Epithelial cell of esophagus (primary cell): ENCODE data around the gene YIF1A.

Source experiments
- DNase-seq: peaks from one replicate; pipeline ENCODE4 v3.0.0; 2010; ENCODE audit warnings: low read depth
- H3K4me3 ChIP-seq: 2 replicates; pipeline ENCODE4 v1.5.1; 2011; ENCODE audit warnings: mild to moderate bottlenecking, low read length, control low read depth
- TF ChIP-seq, protein P1 (sequence below): IDR thresholded peaks from 2 replicates; pipeline ENCODE4 v1.5.1; 2011; ENCODE audit warnings: low read depth, mild to moderate bottlenecking, low read length, control low read depth, inconsistent platforms; ENCODE audit not compliant: insufficient read depth; ENCODE audit errors: missing control alignments

Gene YIF1A

DNA sequence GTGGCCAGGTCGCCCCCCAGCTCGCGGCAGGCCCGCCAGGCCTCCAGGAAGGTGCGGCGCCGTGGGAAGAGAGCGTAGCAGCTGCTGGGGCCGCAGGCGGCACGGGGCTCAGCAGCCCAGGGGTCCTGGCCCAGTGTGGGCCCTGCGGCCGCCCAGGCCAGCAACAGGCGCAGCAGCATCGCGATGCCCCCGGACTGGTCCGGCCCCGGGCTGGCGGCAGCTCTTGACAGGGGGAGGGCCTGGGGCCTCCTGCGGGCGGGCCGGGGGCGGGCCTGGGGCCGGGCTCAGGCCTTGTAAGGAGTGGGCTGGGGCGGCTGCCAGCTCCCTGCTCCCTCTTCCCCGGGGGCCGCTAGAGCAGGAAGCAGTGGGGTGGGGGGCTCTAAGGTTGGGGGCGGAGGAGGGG is 27.9 kb upstream of the YIF1A start, which contains the start of gene CD248:
Gene CD248, minus strand, starts transcription at position 196 of the 403 bp plus-strand sequence. Its CDS starts 17 bp downstream, at position 179.
- TF ChIP-seq, protein P1, sequence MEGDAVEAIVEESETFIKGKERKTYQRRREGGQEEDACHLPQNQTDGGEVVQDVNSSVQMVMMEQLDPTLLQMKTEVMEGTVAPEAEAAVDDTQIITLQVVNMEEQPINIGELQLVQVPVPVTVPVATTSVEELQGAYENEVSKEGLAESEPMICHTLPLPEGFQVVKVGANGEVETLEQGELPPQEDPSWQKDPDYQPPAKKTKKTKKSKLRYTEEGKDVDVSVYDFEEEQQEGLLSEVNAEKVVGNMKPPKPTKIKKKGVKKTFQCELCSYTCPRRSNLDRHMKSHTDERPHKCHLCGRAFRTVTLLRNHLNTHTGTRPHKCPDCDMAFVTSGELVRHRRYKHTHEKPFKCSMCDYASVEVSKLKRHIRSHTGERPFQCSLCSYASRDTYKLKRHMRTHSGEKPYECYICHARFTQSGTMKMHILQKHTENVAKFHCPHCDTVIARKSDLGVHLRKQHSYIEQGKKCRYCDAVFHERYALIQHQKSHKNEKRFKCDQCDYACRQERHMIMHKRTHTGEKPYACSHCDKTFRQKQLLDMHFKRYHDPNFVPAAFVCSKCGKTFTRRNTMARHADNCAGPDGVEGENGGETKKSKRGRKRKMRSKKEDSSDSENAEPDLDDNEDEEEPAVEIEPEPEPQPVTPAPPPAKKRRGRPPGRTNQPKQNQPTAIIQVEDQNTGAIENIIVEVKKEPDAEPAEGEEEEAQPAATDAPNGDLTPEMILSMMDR: no peak
- no peak within 1 kb of the TSS for H3K4me3 ChIP-seq
- no peak for DNase-seq

DNA sequence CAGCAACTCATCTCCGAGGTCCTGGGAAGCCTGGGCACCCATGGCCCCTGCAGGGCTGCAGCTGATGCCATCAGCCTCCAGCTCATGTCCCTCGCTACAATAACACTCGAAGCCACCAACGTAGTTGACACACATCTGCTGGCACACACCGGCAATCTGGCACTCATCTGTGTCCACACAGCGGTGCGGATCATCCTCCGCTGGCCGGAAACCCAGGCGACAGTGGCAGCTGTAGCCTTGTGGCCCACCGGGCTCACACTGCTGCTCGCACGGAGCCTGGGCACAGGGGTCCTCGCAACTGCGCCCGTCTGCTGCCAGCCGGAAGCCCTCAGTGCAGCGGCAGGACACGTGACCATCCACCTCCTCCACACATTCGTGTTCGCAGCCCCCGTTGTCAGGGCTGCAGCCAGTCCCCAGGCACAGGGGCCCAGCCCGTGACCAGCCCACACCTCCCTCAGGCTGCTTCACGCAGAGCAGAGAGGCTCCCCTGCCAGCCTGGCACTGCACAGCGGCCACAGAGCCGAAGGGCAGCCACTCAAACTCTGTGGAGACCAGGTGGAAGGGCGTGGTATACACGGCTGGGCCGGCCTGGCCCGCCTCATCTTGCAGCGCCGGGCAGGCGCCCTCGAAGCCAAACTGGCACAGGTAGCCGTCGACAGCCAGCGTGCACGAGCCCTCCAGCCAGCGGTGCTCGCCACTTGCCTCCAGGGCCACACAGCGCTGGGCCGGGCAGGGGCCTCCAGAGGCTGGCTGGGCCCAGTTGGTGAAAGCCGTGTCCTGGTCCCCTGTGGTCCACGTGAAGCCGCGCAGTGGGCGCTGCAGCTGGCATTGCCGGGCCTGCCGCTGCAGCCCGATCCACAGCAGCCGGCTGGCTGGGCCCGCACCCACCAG is 27.2 kb upstream of the YIF1A start:
- no peak overlapping the region for H3K4me3 ChIP-seq
- TF ChIP-seq, protein P1: no peak
- DNase-seq: no peak

DNA sequence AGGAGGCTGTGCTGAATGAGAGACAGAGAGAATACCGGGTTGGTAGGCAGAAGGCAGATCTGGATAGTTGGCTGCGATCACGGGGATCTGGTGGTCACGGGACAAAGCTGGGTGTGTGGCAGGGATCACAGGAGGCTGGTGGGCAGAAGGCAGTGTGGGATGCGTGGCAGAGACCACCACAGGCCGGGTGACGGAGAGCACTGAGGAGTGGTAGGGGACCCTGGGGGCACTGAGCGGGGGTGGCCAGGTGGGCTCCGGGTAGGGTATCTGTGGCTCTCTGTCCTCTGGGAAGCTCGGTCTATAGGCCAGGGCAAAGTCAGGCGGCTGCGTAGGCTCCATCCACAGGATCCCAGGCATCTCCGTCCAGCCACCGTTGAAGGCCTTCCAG is 26.5 kb upstream of the YIF1A start:
- TF ChIP-seq, protein P1: no peak
- DNase-seq: no peak
- H3K4me3 ChIP-seq: no peak overlapping the region

DNA sequence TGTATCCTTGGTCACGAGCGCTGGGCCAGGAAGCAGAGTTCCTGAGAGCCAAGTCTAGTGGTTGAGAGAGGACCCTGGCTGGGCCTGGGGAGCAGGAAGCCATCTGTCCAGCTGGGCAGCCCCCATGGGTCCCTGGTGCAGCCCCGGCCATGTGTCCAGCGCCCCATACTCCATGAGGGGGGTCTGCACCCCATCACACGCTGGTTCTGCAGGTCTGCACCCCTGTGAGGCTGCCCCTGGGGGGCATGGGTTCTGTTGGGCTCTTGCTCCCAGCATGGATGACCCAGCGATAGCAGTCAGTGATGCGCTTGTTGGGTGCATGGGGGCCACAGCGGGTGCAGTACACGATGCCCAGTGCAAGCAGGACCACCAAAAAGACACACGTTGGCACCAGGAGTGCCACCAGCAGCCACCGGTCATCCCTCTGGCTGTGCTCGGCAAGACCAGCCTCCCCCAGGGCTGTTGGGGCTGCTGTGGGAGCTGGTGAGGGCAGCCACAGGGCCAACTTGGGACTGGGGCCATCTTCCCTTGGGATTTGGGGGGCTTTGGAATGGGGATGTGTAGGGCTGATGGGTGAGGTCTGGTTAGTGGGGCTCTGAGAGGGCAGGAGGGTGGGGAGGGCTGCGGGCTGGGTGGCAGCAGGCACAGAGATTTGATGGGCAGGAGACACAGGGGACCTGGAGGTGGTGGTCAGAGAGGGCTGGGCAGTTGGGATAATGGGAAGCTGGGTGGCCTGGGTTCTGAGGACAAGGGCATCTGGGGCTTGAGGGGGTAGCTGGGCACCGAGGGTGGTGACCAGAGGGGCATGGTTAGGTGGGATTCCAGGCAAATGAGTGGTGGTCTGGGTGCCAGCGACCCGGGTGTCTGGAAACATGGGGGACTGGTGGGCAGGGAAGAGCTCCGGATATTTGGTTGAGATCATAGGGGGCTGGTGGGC is 25.9 kb upstream of the YIF1A start:
- no peak for DNase-seq
- no peak overlapping the region for H3K4me3 ChIP-seq
- TF ChIP-seq, protein P1: no peak

DNA sequence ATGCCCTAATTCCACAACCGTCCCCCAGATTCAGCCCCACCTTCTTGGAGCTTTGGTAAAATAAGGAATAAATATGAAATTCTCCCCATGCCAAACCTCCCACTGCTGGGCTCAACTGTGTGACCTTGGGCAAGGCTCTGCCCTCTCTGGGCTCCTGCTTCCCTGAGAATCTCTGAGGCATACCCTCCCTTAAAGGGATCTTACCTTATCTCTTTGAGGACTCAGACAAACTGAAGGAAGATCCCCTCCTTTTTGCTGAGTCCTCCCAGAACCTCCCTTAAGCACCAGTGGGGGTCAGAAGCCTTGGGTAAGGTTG is 25.2 kb upstream of the YIF1A start:
- H3K4me3 ChIP-seq: no peak overlapping the region
- TF ChIP-seq, protein P1: no peak

DNA sequence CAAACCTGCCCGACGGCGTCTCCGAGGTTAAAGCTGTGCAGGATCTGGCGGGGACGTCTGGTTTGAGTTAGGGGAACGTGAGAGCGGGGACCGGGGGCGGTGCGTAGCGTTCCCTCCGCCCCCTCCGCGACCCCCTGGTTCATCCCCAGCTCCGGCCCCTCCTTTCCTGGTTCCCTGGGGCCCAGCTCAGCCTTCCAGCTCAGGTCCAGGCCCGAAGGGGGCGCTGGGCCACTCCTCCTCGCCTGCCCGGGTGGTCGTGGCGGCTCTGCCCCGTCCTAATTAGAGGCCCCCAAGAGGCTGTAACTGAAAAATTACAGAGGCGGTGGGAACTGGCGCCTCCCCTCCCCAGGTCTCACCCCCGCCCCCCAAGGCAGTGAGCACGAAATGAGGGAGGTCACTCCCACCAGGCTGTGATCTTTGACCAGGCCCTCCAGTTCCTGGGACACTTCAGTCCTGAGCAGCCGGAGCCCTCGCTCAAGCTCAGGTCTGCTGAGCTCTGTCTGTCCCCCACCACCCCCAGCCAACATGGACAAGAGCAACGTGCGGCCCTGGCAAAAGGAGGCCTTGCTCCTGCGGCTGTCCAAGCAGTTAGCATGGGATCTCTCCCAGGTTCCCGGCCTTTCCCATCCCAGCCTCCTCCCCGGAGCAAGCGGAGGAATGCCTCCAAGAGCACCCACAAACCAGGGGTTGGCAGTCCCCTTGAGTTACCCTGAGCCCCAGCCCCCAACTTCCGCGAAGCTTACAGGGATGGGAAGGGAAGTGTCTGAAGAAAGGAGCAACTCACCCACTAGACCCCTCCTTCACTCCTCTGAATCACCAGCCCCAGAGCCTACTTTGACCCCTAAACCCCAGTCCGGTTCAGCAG is 24.6 kb upstream of the YIF1A start:
- H3K4me3 ChIP-seq: peak overlapping the region; percentile 11
- TF ChIP-seq, protein P1: no peak
- DNase-seq: no peak

More for the DNA sequence above, 25.2 kb upstream of the YIF1A start:
- DNase-seq: no peak
